GM12892 (cell line): ENCODE measurements around the gene ZNRF3.

Experiments
- POLR2A ChIP-seq: IDR thresholded peaks from 2 replicates; pipeline ENCODE4 v1.6.1; 2011; ENCODE audit warnings: low read depth, low read length, control low read depth
- POLR2AphosphoS5 ChIP-seq: IDR thresholded peaks from 2 replicates; pipeline ENCODE4 v1.6.1; 2011; ENCODE audit warnings: low read depth, low read length, control low read depth
- TAF1 ChIP-seq: IDR thresholded peaks from 2 replicates; pipeline ENCODE4 v1.6.1; 2011; ENCODE audit warnings: low read depth, mild to moderate bottlenecking, control low read depth, low read length, borderline replicate concordance

DNA sequence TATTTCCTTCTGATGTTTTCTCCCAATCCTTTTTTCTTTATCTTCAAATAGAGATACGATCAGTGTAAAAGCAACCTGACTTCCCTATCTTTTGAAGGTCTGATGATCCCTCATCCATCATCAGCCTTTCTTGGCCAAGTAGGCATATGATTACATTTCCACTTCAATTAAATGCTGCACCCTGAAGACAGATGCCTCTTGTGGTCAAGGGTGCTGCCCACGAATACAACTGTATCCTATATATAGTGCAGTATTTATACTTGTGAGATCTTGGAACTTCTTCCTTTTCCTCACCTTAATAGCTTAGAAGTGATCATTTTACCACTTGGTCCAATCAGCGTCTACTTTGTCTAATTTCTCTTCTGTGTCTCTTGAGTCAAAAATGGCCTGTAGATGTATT, 9.3 kb upstream of the ZNRF3 start:
- no peak for TF ChIP-seq POLR2A
- TF ChIP-seq POLR2AphosphoS5: no peak
- TF ChIP-seq TAF1: no peak
